ENCODE data around the gene RGS3.

- no peak for TF ChIP-seq CTCF (tag by site-specific recombination; IDR thresholded peaks at IDR 0.05)
- no peak for TF ChIP-seq ZNF16 (tag by site-specific recombination; IDR thresholded peaks at IDR 0.05; ENCODE audit: low read depth)
- no peak for TF ChIP-seq ZNF580 (tag by site-specific recombination; IDR thresholded peaks at IDR 0.05)
Measured at GRCh38 chr9:113545068-113545467, 81.5 kb downstream of the RGS3 start.

All from HEK293 (cell line).